ENCODE measurements around the gene TGFBR2.

The TGFBR2 gene

GRCh38 chr3:30693470-30694120, 87.2 kb downstream of the TGFBR2 start:
- peak; percentile 67 for DNase-seq (ENCODE audit: low spot score)

- DNase-seq (ENCODE audit: low spot score), result no peak
Measured at GRCh38 chr3:30694148-30694547, 87.7 kb downstream of the TGFBR2 start.

GRCh38 chr3:30694668-30695067, 88.3 kb downstream of the TGFBR2 start:
- no peak for DNase-seq (ENCODE audit: low spot score)

GRCh38 chr3:30695302-30696061, 89.1 kb downstream of the TGFBR2 start:
- no peak for DNase-seq (ENCODE audit: low spot score)

GRCh38 chr3:30696403-30696819, 90.0 kb downstream of the TGFBR2 start:
- no peak for DNase-seq (ENCODE audit: low spot score)

- DNase-seq (ENCODE audit: low spot score), result no peak
Measured at GRCh38 chr3:30696896-30697295, 90.5 kb downstream of the TGFBR2 start.

- no peak for DNase-seq (ENCODE audit: low spot score)
Measured at GRCh38 chr3:30698549-30698948, 92.1 kb downstream of the TGFBR2 start.

GRCh38 chr3:30699927-30700326, 93.5 kb downstream of the TGFBR2 start:
- no peak for DNase-seq (ENCODE audit: low spot score)

- no peak for DNase-seq (ENCODE audit: low spot score)
Measured at GRCh38 chr3:30700702-30701321, 94.4 kb downstream of the TGFBR2 start.

GRCh38 chr3:30702038-30702827, 95.8 kb downstream of the TGFBR2 start:
- no peak for DNase-seq (ENCODE audit: low spot score)

- DNase-seq (ENCODE audit: low spot score), result no peak
Measured at GRCh38 chr3:30702828-30703397, 96.5 kb downstream of the TGFBR2 start.

- no peak for DNase-seq (ENCODE audit: low spot score)
Measured at GRCh38 chr3:30704931-30705890, 98.8 kb downstream of the TGFBR2 start.

- DNase-seq (ENCODE audit: low spot score), result no peak
Measured at GRCh38 chr3:30707825-30708224, 101.4 kb downstream of the TGFBR2 start.

GRCh38 chr3:30708472-30708871, 102.1 kb downstream of the TGFBR2 start:
- DNase-seq (ENCODE audit: low spot score), result no peak

- no peak for DNase-seq (ENCODE audit: low spot score)
Measured at GRCh38 chr3:30710017-30710416, 103.6 kb downstream of the TGFBR2 start.

- no peak for DNase-seq (ENCODE audit: low spot score)
Measured at GRCh38 chr3:30711151-30711550, 104.8 kb downstream of the TGFBR2 start.

- DNase-seq (ENCODE audit: low spot score), result no peak
Measured at GRCh38 chr3:30711867-30712266, 105.5 kb downstream of the TGFBR2 start.

GRCh38 chr3:30712991-30713390, 106.6 kb downstream of the TGFBR2 start:
- no peak for DNase-seq (ENCODE audit: low spot score)

GRCh38 chr3:30713885-30714503, 107.6 kb downstream of the TGFBR2 start:
- DNase-seq (ENCODE audit: low spot score), result no peak

GRCh38 chr3:30719536-30719935, 113.1 kb downstream of the TGFBR2 start:
- no peak for DNase-seq (ENCODE audit: low spot score)

All from CD4-positive, alpha-beta T cell treated with Interleukin-6 at 100 ng/mL for 8 hours (primary cell).